HG03460 (cell line): ENCODE data around the gene PITPNC1.
"Not testable (repeated sequence)": the region's sequence is repeated elsewhere in the genome, so short reads cannot be mapped to it uniquely, and the experiment has no call there.

Source experiments
- ATAC-seq: cut with Tn5 transposase; IDR thresholded peaks from one replicate; pipeline ENCODE4 v1.9.1; 2021; ENCODE audit not compliant: unreplicated experiment

PITPNC1 gene

GRCh38 chr17:67606896-67607604, 230.0 kb downstream of the PITPNC1 start:
- no peak for ATAC-seq

- no peak for ATAC-seq
Measured at GRCh38 chr17:67610061-67610460, 233.0 kb downstream of the PITPNC1 start.

DNA sequence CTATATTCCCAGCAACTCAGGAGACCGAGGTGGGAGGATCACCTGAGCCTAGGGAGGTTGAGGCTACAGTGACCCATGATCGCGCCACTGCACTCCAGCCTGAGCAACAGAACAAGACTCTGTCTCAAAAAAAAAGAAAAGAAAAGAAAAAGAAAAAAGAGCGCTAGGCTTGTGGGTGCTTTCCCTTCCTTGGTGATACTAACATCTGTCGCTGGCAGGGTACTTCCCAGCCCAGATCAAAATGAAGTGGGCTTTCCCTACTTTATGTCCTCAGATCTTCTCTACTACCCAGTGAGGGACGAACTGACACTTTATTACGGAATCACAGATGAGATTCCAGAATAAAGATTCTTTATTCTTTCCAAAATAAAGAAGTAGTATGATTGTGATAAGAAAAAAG, 236.9 kb downstream of the PITPNC1 start:
- ATAC-seq: no peak

DNA sequence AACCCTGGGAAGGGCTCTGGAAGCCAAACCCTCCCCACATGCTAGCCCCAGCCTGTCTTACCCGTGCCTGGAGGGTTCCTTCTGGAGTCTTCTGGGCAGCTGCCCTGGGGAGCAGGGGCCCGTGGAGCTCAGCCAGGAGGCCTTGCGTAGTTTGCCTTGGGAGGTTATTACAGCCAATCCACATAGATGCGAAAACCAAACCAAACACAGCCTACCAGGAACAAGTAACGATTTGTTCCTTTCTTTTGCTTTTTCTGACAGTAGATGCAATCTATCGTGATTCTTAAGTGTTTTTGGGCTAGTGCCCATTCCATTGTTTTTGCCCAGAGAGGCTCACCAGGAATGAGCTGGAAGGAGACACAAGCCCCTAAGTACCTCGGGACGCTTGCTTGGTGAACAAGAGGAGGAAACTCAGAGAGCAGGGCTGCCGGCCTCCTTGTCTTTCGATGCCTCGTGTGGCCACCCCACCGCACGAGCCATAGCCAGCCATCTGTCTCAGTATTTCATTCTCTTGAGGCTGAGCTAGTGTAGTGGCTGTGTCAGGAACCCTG, 238.0 kb downstream of the PITPNC1 start:
- ATAC-seq: no peak

- ATAC-seq: no peak
Measured at GRCh38 chr17:67615736-67616135, 238.7 kb downstream of the PITPNC1 start.

DNA sequence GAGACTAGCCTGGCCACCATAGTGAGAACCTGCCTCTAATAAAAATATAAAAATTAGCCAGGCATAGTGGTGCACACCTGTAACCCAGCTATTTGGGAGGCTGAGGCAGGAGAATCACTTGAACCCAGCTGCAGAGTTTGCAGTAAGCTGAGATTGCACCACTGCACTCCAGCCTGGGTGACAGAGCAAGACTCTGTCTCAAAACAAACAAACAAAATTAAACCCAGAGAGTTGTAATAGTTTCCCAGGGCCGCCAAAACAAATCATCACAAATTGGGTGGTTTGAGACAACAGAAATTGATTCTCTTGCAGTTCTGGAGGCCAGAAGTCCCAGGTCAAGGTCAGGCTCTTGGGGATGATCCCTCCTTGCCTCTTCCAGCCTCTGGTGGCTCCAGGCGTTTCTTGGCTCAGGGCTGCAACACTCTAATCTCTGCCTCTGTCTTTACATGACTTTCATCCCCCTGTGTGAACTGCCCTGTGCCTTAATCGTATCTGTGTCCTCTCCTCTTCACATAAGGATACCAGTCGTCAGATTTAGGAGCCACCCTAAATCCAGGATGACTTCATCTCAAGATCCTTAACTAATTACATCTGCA, 240.3 kb downstream of the PITPNC1 start:
- ATAC-seq: no peak

- no peak for ATAC-seq
Measured at GRCh38 chr17:67619555-67619954, 242.5 kb downstream of the PITPNC1 start.

- no peak for ATAC-seq
Measured at GRCh38 chr17:67620088-67620487, 243.0 kb downstream of the PITPNC1 start.

DNA sequence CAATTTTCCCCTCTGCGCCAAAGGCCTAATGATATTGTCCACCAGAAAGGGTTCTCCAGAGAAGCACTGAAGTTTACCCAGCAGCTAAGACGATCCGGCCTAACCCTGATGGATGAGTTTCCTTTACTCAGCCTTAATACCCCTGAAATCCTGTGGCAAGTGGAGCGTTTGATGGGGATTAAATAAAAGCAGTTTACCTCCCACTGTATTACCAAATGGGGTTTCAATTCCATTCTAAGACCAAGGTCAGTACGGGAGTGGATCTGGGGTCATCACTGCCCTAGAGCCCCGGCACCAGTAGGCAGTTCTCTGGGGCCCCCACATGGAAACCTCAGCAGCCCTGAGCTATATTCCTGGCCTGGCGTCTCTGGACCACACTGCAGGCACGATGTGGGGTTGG, 243.6 kb downstream of the PITPNC1 start:
- ATAC-seq: no peak

DNA sequence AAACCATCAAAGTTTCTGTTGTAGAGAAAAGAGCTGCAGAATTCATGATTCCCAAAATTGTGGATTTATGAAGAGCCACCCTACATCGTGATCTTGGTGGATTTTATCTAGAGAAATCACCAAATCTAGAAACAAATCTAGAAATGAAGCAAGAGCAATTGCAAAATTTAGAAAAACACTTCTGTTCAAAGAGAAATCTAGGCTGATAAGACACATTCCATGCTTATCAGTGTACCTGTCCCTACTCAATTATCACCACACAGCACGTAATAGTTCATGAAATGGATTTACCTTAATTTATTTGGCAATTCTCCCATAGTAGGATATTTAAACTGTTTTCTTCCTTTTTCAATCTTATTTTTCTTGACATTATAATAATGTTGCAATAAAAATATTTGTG, 246.7 kb downstream of the PITPNC1 start:
- ATAC-seq: no peak

DNA sequence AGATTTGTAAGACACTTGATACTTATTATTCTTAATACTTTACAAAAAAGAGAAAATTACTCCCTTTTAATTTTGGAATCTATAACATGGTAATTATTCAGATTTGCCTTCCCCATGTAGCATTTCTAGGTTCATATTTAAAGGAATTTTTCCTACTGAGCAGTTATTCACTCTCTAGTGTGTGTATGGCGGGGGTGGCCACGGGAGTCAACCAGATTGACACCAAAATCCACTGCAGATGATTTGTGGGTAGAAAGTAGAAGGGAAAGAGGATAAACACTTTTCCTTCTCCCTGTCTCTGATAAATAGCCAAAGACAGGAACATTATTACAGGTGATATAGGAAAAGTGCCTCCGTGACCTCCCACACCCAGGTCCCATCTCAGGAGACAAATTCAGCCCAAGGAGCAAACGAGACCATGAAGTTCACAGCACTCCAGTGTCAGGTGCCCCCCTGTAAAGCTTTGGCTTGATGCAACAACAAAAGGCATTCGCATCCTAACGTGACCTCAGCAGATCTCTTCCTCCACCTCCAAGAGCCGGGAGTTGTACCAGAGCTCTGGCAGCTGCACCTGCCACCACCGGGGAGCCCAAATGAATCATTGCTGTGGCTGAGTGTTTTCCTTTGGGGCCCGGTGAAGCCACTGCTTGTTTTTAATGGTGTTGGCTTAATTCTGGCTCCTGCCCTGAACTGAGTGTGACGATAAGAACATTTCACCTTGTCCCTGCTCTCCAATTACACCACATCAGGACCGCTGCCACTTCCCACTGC, 248.0 kb downstream of the PITPNC1 start:
- ATAC-seq: no peak

DNA sequence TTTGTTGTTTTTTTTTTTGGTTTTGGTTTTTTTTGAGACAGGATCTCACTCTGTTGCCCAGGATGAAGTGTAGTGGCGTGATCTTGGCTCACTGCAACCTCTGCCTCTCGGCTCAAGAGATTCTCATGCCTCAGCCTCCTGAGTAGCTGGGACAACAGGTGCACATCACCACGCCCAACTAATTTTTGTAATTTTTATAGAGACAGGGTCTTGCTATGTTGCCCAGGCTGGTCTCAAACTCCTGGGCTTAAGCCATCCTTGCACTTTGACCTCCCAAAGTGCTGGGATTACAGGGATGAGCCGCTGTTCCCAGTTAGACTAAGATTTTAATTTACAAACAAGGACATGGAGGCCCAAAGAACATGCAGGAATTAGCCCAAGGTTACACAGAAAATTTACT, 248.9 kb downstream of the PITPNC1 start:
- ATAC-seq: no peak

DNA sequence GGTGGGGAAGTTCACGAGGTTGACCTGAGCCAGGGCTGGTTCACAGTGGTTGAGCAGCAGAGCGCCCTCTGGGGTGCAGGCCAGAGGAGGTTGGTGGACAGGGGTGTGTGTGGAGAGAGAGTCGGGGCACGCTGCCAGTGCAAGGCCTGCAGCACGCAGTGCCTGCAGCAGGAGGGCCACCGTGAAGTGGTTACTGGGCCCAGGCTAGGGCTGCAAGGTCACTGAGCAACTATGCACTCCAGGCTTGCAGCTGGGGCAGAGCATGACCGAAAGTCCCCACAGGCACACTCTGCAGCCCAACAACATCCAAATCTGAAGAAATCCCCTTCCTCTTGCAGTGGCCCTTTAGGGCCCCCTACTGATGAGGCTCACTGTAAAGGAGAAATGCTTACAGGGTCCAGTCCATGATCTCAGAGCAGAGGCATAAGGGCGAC, 251.5 kb downstream of the PITPNC1 start:
- no peak for ATAC-seq

GRCh38 chr17:67629971-67630320, 252.9 kb downstream of the PITPNC1 start:
- ATAC-seq: no peak

GRCh38 chr17:67630836-67631235, 253.8 kb downstream of the PITPNC1 start:
- ATAC-seq: not testable (repeated sequence)

DNA sequence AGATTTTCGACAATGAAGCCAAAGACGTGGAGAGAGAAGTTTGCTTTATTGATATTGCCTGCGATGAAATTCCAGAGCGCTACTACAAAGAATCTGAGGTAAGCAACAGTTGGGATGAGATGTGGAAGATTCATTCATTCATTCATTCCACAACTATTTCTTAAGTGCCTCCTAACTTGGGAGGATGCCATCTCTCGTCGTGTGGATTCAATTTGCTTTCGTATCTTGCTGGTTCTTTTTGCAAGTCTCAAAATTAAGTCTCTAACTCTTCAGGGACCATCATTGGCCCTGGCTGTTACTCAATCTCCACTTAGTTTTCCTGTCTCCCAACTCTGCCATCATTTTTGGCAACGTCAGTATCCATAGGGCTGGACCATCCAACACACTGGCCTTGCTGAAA, 255.1 kb downstream of the PITPNC1 start:
- ATAC-seq: no peak

GRCh38 chr17:67633751-67634211, 256.7 kb downstream of the PITPNC1 start:
- no peak for ATAC-seq

DNA sequence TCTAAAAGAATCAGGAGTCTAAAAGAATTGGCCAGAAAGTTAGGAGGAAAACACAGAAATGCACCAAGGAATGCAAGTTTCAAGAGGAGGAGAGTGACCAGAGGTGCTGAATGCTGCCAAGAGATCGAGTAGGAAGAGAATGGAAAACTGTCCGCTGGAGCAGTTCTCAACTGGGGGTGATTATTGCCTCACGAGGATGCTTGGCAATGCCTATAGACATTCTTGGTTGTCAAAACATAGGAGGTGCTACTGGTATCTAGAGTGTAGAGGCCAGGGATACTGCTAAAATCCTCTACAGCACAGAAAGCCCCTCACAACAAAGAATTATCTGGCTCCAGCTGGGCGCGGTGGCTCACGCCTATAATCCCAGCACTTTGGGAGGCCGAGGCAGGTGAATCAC, 258.6 kb downstream of the PITPNC1 start:
- no peak for ATAC-seq

DNA sequence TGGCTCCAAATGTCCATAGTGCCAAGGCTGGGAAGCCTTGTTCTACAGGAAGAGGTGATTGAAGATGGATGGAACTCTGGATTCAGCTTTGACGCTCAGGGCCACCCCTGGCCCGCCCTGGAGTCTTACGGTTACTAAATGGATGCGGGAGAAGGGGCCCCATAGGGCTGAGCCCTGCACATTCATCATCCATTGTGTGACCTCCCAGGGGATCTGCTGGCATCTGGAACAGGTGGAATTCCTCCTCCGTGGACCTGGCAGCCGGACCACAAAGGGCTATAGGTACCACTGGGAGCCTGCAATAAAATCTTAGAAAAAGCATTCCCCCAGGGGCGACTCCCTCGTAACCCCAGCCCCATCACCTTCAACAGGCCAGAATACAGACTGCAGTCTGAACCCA, 259.2 kb downstream of the PITPNC1 start:
- ATAC-seq: no peak

DNA sequence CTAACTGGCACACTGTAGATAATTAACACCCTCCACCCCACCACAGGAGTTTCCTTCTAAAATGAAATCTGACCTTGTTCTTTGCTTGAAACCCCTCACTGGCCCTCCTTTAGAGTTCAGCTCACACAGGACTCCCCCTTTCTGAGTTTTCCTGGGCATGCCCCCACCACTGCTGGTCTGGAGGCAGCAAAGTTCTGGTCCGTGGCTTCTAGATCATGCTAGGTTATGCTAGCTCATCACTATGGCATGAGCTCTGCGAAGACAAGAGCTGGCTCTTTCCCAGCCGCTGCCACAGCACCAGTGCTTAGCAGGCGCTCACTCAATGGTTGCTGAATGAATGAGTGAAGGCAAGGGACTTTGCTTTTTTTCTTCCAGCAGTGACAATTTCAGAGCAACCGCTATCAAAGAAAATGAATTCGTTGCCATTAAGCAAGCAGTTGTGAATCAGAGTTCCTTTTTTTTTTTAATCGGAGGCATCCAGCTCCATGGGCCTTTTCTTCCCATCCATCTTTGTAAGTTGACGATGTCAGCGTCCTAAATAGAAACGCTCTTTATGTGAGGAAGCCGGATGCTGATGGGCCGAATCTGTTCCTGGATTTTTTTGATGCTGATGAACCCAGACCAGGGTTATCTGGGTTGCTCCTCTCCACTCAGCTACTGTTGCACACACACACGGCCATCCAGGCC, 259.9 kb downstream of the PITPNC1 start:
- ATAC-seq: no peak
